Activated naive CD4-positive, alpha-beta T cell (primary cell): Measurements from ENCODE around the gene PDE9A.

Experiments
- DNase-seq, 4 experiments: peaks; one replicate each; lab custom pipeline; 2025; lab: John Stamatoyannopoulos, UW

The PDE9A gene

GRCh38 chr21:42673633-42674328 lies 20.4 kb downstream of the PDE9A start:
- no peak for DNase-seq

DNA sequence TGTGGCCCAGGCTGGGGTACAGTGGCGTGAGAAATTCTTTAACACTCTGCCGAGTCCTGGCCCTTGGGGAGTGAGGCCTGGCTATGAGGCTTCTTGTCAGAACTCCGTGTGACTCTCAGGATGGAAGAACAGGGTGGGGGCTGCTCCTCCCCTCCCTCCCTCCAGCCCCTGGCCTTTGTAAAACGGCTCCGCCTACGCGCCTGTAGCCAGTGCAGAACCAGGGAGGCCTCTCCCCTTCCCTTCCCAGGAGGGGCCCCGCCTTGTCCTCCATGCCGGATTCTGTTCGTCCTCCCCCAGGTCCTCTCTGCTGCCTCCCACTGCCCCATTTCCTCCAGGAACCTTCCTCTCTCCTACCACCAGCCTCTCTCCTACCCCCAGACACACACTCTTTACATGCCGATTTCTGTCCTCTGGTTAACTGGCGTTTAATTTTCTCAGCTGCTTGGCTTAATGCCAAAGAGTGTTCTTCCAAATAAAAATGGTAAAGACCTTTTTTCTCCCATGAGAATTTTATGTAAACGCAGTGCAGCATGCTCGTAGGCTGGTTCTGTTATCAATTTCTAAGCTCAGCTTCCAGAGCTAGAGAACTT lies 21.0 kb downstream of the PDE9A start:
- no peak for DNase-seq

- no peak for DNase-seq
Observed at GRCh38 chr21:42675403-42675802, 22.0 kb downstream of the PDE9A start.

GRCh38 chr21:42676808-42677207 lies 23.4 kb downstream of the PDE9A start:
- DNase-seq: no peak

- DNase-seq: no peak
Observed at GRCh38 chr21:42677339-42678321, 24.2 kb downstream of the PDE9A start.

GRCh38 chr21:42678618-42679295 lies 25.3 kb downstream of the PDE9A start:
- no peak for DNase-seq

- no peak for DNase-seq
Observed at GRCh38 chr21:42679319-42680057, 26.1 kb downstream of the PDE9A start.

DNA sequence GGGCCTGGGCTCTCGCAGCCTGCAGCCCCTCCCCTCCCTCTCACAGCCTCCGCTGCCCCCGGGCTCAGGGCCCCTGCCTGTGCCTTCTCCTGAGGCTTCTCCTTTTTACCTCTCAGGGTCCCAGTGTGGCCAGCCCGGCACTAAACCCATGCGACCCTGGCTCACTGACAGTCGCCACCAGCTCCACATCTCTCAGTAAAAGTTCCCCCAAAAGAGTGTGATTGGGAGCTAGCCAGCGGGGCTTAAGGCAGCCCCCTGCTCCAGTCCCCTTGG lies 26.6 kb downstream of the PDE9A start:
- no peak for DNase-seq

DNA sequence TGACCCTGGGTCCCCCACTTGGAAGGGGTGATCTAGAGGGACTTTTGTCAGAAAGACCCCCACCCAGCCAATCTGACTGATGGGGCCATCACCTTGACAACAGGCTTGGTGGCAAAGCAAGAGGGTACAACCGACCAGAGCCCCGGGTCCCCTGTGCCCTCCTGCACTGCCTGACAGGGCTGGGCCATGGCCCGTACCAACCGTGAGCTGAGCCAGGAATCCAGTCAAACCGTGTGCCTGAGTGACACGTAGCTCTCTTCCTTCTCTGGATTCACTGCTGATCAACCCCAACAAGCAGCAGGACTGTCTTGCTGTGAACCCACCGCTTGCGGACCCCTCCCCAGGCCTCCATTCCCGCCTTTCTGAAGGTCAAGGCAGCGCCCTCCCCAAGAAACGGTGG lies 27.0 kb downstream of the PDE9A start:
- no peak for DNase-seq

- peak in 1 of 4 experiments; percentile 12 for DNase-seq
Observed at GRCh38 chr21:42681296-42682206, 28.1 kb downstream of the PDE9A start.

- DNase-seq: no peak
Observed at GRCh38 chr21:42682661-42683210, 29.3 kb downstream of the PDE9A start.

DNA sequence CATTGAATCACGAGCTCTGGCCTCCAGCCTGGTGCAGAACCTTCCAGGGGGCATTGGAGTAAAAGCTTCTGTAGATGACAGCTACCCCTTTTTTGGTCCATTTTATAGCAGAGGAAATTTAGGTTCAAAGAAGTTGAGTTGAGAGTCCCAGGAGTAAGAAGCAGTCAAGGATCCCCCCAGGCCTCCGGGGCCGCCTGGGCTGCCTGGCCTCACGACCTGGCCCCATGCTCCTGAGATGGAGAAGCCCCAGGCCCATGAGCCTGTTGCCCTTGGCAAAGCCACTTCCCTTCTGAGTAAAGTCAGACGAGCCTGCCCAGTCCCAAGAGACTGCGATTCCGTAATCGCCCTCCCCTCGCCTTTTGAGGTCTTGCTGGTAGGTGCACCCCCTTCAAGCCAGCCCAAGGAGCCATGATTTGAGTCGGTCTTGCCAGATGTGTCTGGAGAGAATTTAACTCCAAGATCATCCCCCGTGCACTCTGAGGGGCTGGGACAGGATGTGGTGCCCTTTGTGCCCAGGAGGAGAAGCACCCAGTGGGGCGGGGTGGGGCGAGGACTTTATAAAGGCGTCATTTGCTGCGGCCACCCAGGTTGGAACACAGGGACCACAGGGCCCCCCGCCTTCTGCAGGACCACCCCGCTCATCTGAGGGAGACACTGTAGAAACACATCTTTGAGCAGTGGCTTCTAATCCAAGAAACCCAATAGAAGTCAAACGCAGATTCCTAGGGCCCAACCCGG lies 30.1 kb downstream of the PDE9A start:
- DNase-seq: no peak

DNA sequence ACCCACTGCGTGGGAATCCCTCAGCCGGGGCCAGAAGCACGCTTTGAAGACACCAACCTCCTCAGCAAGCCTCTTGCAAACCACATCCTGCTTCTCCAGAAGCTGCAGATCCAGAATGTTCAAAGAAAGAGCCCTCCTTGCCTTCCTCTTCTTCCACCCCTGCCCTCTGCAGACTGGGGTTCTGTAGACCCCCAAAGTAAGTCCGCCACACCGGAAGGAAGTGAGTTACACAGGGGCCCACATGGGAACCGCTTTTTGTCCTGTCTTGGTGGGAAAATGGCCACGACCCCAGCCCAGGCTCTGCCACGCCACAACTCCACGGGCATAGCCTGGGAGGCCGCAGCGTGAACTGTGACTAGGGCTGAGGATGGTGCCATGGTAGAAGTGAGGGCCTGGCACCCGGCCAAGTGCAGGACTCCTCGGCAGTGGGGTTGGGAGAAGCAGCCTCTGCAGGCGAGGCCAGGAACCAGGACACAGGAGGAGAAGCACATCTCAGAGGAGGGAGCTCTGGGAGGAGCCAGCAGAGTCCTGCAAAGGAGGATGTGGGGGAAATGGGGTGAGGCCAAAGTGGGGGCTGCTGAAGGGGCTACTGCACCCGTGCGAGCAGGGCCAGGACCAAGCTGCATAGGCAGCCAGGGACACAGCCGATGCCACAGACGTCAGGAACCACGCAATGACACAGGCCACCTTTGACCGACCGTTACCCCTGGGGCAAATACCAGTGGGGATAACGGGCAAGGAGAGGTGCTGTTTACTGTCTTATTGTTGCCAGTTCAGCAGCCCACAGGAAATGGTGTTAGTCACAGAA lies 30.9 kb downstream of the PDE9A start:
- DNase-seq: peak in 2 of 4 experiments; percentile 38 to 39

DNA sequence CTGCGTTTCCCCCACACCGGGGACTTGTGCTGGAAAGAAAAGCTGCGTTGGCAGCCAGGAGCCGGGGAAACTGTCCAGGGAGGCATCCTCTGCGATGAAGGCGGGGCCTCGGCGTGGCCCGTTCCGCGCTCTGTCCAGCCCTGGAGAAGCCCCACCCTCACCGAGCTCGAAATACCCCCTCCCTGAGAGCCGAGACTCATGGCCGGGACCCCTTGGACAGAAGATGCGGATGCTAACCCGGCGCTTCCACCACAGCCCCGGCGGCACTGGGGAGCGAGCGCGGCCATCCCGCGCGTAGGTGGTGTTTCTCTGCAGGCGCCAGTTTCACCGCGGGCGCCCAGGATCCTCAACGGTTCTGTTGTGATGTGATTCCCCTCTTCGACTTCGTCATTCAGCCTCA lies 31.6 kb downstream of the PDE9A start:
- no peak for DNase-seq

DNA sequence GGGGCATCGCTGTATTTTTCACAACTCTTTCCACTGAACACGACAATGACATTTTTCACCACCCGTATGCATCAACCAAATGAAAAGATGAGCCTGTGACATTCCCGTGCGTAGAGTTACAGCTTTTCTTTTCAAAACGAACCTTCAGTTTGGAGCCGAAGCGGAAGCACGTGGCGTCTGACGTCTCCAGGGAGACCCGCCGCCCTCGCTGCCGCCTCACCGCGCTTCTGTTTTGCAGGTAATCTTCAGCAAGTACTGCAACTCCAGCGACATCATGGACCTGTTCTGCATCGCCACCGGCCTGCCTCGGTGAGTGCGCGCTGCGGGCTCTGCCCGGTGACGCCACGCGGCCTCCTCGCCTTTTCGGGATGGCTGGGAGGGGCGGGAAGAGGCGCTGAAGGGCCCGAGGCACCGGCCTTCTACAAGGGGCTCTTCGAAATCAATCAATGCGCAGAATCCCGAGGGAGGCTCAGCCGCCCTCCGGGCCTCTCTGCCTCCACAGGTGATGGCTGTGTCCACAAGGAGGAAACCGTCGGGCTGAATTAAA lies 32.6 kb downstream of the PDE9A start:
- DNase-seq: no peak

GRCh38 chr21:42687796-42688195 lies 34.4 kb downstream of the PDE9A start:
- DNase-seq: no peak

GRCh38 chr21:42688226-42688840 lies 34.9 kb downstream of the PDE9A start:
- DNase-seq: no peak

- DNase-seq: no peak
Observed at GRCh38 chr21:42688841-42689371, 35.5 kb downstream of the PDE9A start.
